Effector memory CD4-positive, alpha-beta T cell (primary cell): ENCODE measurements around the gene ATP2B3.

Source experiments
- DNase-seq, 3 donors: peaks; one replicate each; pipeline ENCODE4 v3.0.0-alpha.2; 2020
- H3K27ac ChIP-seq: 2 replicates; pipeline ENCODE4 v1.7.0; 2013; ENCODE audit warnings: mild to moderate bottlenecking, low read length, moderate library complexity; ENCODE audit not compliant: insufficient read depth, poor library complexity, severe bottlenecking
- H3K27me3 ChIP-seq: replicated peaks from 2 replicates; pipeline ENCODE4 v1.7.0; 2013; ENCODE audit warnings: mild to moderate bottlenecking, low read length; ENCODE audit not compliant: insufficient read depth, control insufficient read depth, poor library complexity, severe bottlenecking
- H3K36me3 ChIP-seq: 2 replicates; pipeline ENCODE4 v1.7.0; 2013; ENCODE audit warnings: mild to moderate bottlenecking, low read length, moderate library complexity; ENCODE audit not compliant: control insufficient read depth, insufficient read depth
- H3K4me1 ChIP-seq: 2 replicates; pipeline ENCODE4 v1.7.0; 2013; ENCODE audit warnings: low read length, mild to moderate bottlenecking; ENCODE audit not compliant: control insufficient read depth, insufficient read depth, poor library complexity, severe bottlenecking
- H3K4me3 ChIP-seq: 2 replicates; pipeline ENCODE4 v1.7.0; 2013; ENCODE audit warnings: low read length, low read depth, mild to moderate bottlenecking; ENCODE audit not compliant: insufficient read depth, poor library complexity, severe bottlenecking
- H3K9me3 ChIP-seq: 2 replicates; pipeline ENCODE4 v1.7.0; 2013; ENCODE audit warnings: mild to moderate bottlenecking, low read length, moderate library complexity; ENCODE audit not compliant: control insufficient read depth

ATP2B3 gene

GRCh38 chrX:153624196-153625091 lies 107.0 kb downstream of the ATP2B3 start:
- no peaks in the 10 kb centered on the region for H3K4me1 ChIP-seq
- H3K9me3 ChIP-seq, result no peaks in the 10 kb centered on the region
- DNase-seq, result no peak
- no peaks in the 10 kb centered on the region for H3K27me3 ChIP-seq
- no peak overlapping the region for H3K27ac ChIP-seq
- H3K4me3 ChIP-seq, result no peak overlapping the region
- no peaks in the 10 kb centered on the region for H3K36me3 ChIP-seq

GRCh38 chrX:153625271-153626024 lies 108.0 kb downstream of the ATP2B3 start:
- no peaks in the 10 kb centered on the region for H3K9me3 ChIP-seq
- no peak overlapping the region for H3K4me3 ChIP-seq
- H3K4me1 ChIP-seq, result no peaks in the 10 kb centered on the region
- no peak overlapping the region for H3K27ac ChIP-seq
- no peaks in the 10 kb centered on the region for H3K27me3 ChIP-seq
- no peak for DNase-seq
- H3K36me3 ChIP-seq, result no peaks in the 10 kb centered on the region

- H3K4me1 ChIP-seq, result no peaks in the 10 kb centered on the region
- H3K9me3 ChIP-seq, result no peaks in the 10 kb centered on the region
- no peaks in the 10 kb centered on the region for H3K36me3 ChIP-seq
- H3K27ac ChIP-seq, result no peak overlapping the region
- H3K4me3 ChIP-seq, result no peak overlapping the region
- H3K27me3 ChIP-seq, result no peaks in the 10 kb centered on the region
- DNase-seq, result no peak
Observed at GRCh38 chrX:153626025-153626633, 108.7 kb downstream of the ATP2B3 start.

GRCh38 chrX:153626863-153627674 lies 109.6 kb downstream of the ATP2B3 start:
- no peaks in the 10 kb centered on the region for H3K4me1 ChIP-seq
- H3K27ac ChIP-seq, result no peak overlapping the region

GRCh38 chrX:153627675-153628111 lies 110.3 kb downstream of the ATP2B3 start:
- no peaks in the 10 kb centered on the region for H3K36me3 ChIP-seq
- H3K27ac ChIP-seq, result no peak overlapping the region
- no peak for DNase-seq
- H3K9me3 ChIP-seq, result no peaks in the 10 kb centered on the region
- no peaks in the 10 kb centered on the region for H3K4me1 ChIP-seq
- no peaks in the 10 kb centered on the region for H3K27me3 ChIP-seq
- H3K4me3 ChIP-seq, result no peak overlapping the region

More at GRCh38 chrX:153626863-153627674, 109.6 kb downstream of the ATP2B3 start:
- no peaks in the 10 kb centered on the region for H3K27me3 ChIP-seq
- H3K36me3 ChIP-seq, result no peaks in the 10 kb centered on the region
- no peak for DNase-seq
- no peaks in the 10 kb centered on the region for H3K9me3 ChIP-seq
- no peak overlapping the region for H3K4me3 ChIP-seq

- no peaks in the 10 kb centered on the region for H3K4me1 ChIP-seq
- no peaks in the 10 kb centered on the region for H3K9me3 ChIP-seq
- no peaks in the 10 kb centered on the region for H3K27me3 ChIP-seq
- H3K36me3 ChIP-seq, result no peaks in the 10 kb centered on the region
- H3K27ac ChIP-seq, result no peak overlapping the region
- H3K4me3 ChIP-seq, result no peak overlapping the region
- DNase-seq, result no peak
Observed at GRCh38 chrX:153628129-153628528, 110.7 kb downstream of the ATP2B3 start.

GRCh38 chrX:153628665-153629064 lies 111.2 kb downstream of the ATP2B3 start:
- H3K27me3 ChIP-seq, result no peaks in the 10 kb centered on the region
- no peaks in the 10 kb centered on the region for H3K36me3 ChIP-seq

GRCh38 chrX:153631346-153631745 lies 113.9 kb downstream of the ATP2B3 start:
- Histone ChIP-seq H3K4me1 (no peaks in the 10 kb centered on the region), H3K27ac (no peak overlapping the region), H3K9me3 (no peaks in the 10 kb centered on the region), H3K36me3 (no peaks in the 10 kb centered on the region), H3K4me3 (no peak overlapping the region), H3K27me3 (no peaks in the 10 kb centered on the region)
- no peak for DNase-seq

More at GRCh38 chrX:153628665-153629064, 111.2 kb downstream of the ATP2B3 start:
- Histone ChIP-seq H3K4me3 (no peak overlapping the region), H3K9me3 (no peaks in the 10 kb centered on the region), H3K27ac (no peak overlapping the region), H3K4me1 (no peaks in the 10 kb centered on the region)
- DNase-seq, result no peak

- H3K36me3 ChIP-seq, result no peaks in the 10 kb centered on the region
- no peak overlapping the region for H3K27ac ChIP-seq
- no peak for DNase-seq
- H3K27me3 ChIP-seq, result no peaks in the 10 kb centered on the region
- no peaks in the 10 kb centered on the region for H3K9me3 ChIP-seq
- no peak overlapping the region for H3K4me3 ChIP-seq
- no peaks in the 10 kb centered on the region for H3K4me1 ChIP-seq
Observed at GRCh38 chrX:153631907-153632594, 114.6 kb downstream of the ATP2B3 start.
